Coronary artery (tissue), 2 donors: ENCODE results near the gene RNF4.
A peak's percentile ranks its signal among the peaks of the same experiment; 100 is the strongest.

Experiments
- DNase-seq: peaks from one replicate; pipeline ENCODE4 v3.0.0-alpha.2; 2017; ENCODE audit warnings: low spot score
- H3K27ac ChIP-seq, 2 donors: fragments of 200-600 bp; sonication (generic); one replicate each; pipeline ENCODE4 v1.5.1; 2016 to 2019
- H3K4me3 ChIP-seq: fragments of 200-600 bp; sonication (generic); 2 replicates; pipeline ENCODE4 v1.5.1; 2016; ENCODE audit warnings: mild to moderate bottlenecking, moderate library complexity
- CTCF ChIP-seq: fragments of 200-600 bp; sonication (generic); IDR thresholded peaks from one replicate; pipeline ENCODE4 v1.5.1; 2019; ENCODE audit warnings: antibody characterized with exemption

The RNF4 gene

GRCh38 chr4:2485956-2486355, 17.1 kb downstream of the RNF4 start:
- Histone ChIP-seq H3K4me3 (no peak overlapping the region), H3K27ac (peak overlapping the region in 1 of 2 donors; percentile 58)
- no peak for TF ChIP-seq CTCF
- no peak for DNase-seq

- no peak overlapping the region for H3K4me3 ChIP-seq
- no peak overlapping the region for H3K27ac ChIP-seq
- TF ChIP-seq CTCF, result no peak
- DNase-seq, result no peak
Observed at GRCh38 chr4:2486981-2487380, 18.1 kb downstream of the RNF4 start.

GRCh38 chr4:2487632-2488031, 18.7 kb downstream of the RNF4 start:
- no peak overlapping the region for H3K27ac ChIP-seq
- H3K4me3 ChIP-seq, result no peak overlapping the region
- no peak for DNase-seq
- no peak for TF ChIP-seq CTCF

- no peak for DNase-seq
- TF ChIP-seq CTCF, result no peak
- Histone ChIP-seq H3K4me3 (no peak overlapping the region), H3K27ac (peak overlapping the region in 1 of 2 donors; percentile 61)
Observed at GRCh38 chr4:2489081-2489805, 20.3 kb downstream of the RNF4 start.

- H3K27ac ChIP-seq, result peak overlapping the region in 1 of 2 donors; percentile 61
- H3K4me3 ChIP-seq, result no peak overlapping the region
- no peak for TF ChIP-seq CTCF
- no peak for DNase-seq
Observed at GRCh38 chr4:2489841-2490552, 21.1 kb downstream of the RNF4 start.

GRCh38 chr4:2492970-2493369, 24.1 kb downstream of the RNF4 start:
- no peak for DNase-seq
- Histone ChIP-seq H3K27ac (no peak overlapping the region), H3K4me3 (no peak overlapping the region)
- TF ChIP-seq CTCF, result no peak

- peak overlapping the region in 1 of 2 donors; percentile 44 for H3K27ac ChIP-seq
- no peak for DNase-seq
- no peak for TF ChIP-seq CTCF
- no peak overlapping the region for H3K4me3 ChIP-seq
Observed at GRCh38 chr4:2494992-2495391, 26.1 kb downstream of the RNF4 start.
